ENCODE results near the gene NECAP2.

- TF ChIP-seq POLR2A (IDR thresholded peaks at IDR 0.05), result no peak
- TF ChIP-seq, protein P1, sequence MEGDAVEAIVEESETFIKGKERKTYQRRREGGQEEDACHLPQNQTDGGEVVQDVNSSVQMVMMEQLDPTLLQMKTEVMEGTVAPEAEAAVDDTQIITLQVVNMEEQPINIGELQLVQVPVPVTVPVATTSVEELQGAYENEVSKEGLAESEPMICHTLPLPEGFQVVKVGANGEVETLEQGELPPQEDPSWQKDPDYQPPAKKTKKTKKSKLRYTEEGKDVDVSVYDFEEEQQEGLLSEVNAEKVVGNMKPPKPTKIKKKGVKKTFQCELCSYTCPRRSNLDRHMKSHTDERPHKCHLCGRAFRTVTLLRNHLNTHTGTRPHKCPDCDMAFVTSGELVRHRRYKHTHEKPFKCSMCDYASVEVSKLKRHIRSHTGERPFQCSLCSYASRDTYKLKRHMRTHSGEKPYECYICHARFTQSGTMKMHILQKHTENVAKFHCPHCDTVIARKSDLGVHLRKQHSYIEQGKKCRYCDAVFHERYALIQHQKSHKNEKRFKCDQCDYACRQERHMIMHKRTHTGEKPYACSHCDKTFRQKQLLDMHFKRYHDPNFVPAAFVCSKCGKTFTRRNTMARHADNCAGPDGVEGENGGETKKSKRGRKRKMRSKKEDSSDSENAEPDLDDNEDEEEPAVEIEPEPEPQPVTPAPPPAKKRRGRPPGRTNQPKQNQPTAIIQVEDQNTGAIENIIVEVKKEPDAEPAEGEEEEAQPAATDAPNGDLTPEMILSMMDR (IDR thresholded peaks at IDR 0.05), result no peak
Measured at GRCh38 chr1:16413191-16413590, 27.3 kb upstream of the NECAP2 start.

Data from uterus (tissue), 2 donors.